OCI-LY1 (cell line): ENCODE results near the gene TIMM13.

Source experiments
- H2AFZ ChIP-seq: fragments of 200-600 bp; sonication (generic), shearing (Covaris generic); 2 replicates; pipeline ENCODE4 v1.6.0; 2014; ENCODE audit warnings: antibody characterized with exemption, mild to moderate bottlenecking, low read length
- H3F3A ChIP-seq: fragments of 200-600 bp; sonication (generic), shearing (Covaris generic); 2 replicates; pipeline ENCODE4 v1.6.0; 2014; ENCODE audit warnings: mild to moderate bottlenecking, antibody characterized with exemption, low read length, moderate library complexity; ENCODE audit not compliant: insufficient read depth
- H3K27ac ChIP-seq: fragments of 200-600 bp; sonication (generic); 2 replicates; pipeline ENCODE4 v1.5.1; 2014; ENCODE audit warnings: low read length, mixed run types, mild to moderate bottlenecking, low read depth; ENCODE audit not compliant: poor library complexity, severe bottlenecking
- H3K27me3 ChIP-seq: fragments of 200-600 bp; sonication (generic); 2 replicates; pipeline ENCODE4 v1.6.0; 2014; ENCODE audit warnings: antibody characterized with exemption, mild to moderate bottlenecking, low read length, moderate library complexity; ENCODE audit not compliant: insufficient read depth
- H3K36me3 ChIP-seq: fragments of 200-600 bp; sonication (generic); 2 replicates; pipeline ENCODE4 v1.6.1; 2014; ENCODE audit warnings: mild to moderate bottlenecking, antibody characterized with exemption, low read length, moderate library complexity, mixed read lengths; ENCODE audit not compliant: insufficient read depth
- H3K4me1 ChIP-seq: fragments of 200-600 bp; sonication (generic); 2 replicates; pipeline ENCODE4 v1.5.1; 2014; ENCODE audit warnings: mild to moderate bottlenecking, low read length, moderate library complexity; ENCODE audit not compliant: insufficient read depth, severe bottlenecking
- H3K4me2 ChIP-seq: fragments of 200-600 bp; sonication (generic), shearing (Covaris generic); 2 replicates; pipeline ENCODE4 v1.6.1; 2014; ENCODE audit warnings: low read length
- H3K4me3 ChIP-seq: fragments of 200-600 bp; sonication (generic); 2 replicates; pipeline ENCODE4 v1.5.1; 2014; ENCODE audit warnings: low read length, low read depth, mild to moderate bottlenecking, mixed read lengths; ENCODE audit not compliant: poor library complexity, severe bottlenecking
- H3K79me2 ChIP-seq: fragments of 200-600 bp; shearing (Covaris generic); 2 replicates; pipeline ENCODE4 v1.6.1; 2016; ENCODE audit warnings: mixed run types, low read length, mixed read lengths; ENCODE audit not compliant: insufficient read depth
- H3K9ac ChIP-seq: fragments of 200-600 bp; sonication (generic), shearing (Covaris generic); 2 replicates; pipeline ENCODE4 v1.6.1; 2014; ENCODE audit warnings: mild to moderate bottlenecking, low read length, mixed read lengths
- H3K9me2 ChIP-seq: fragments of 200-600 bp; sonication (generic), shearing (Covaris generic); 2 replicates; pipeline ENCODE4 v1.6.1; 2014; ENCODE audit warnings: low read depth, mild to moderate bottlenecking, low read length, mixed read lengths
- H3K9me3 ChIP-seq: fragments of 200-600 bp; shearing (Covaris generic); 2 replicates; pipeline ENCODE4 v1.6.1; 2014; ENCODE audit warnings: low read length, mixed read lengths
- H4K20me1 ChIP-seq: fragments of 200-600 bp; sonication (generic), shearing (Covaris generic); 2 replicates; pipeline ENCODE4 v1.6.0; 2016; ENCODE audit warnings: mild to moderate bottlenecking, low read length; ENCODE audit not compliant: insufficient read depth
- EZH2 ChIP-seq: fragments of 200-600 bp; sonication (generic), shearing (Covaris generic); IDR thresholded peaks from 2 replicates; pipeline ENCODE4 v1.8.0; 2017; ENCODE audit warnings: borderline replicate concordance, mixed run types, mild to moderate bottlenecking, antibody characterized with exemption, low read length, moderate library complexity, mixed read lengths
- TF ChIP-seq, protein P1 (sequence below): fragments of 200-600 bp; sonication (generic), shearing (Covaris generic); IDR thresholded peaks from 2 replicates; pipeline ENCODE4 v1.5.1; 2017; ENCODE audit warnings: mild to moderate bottlenecking, antibody characterized with exemption, low read length, moderate library complexity, mixed read lengths

Gene TIMM13

DNA sequence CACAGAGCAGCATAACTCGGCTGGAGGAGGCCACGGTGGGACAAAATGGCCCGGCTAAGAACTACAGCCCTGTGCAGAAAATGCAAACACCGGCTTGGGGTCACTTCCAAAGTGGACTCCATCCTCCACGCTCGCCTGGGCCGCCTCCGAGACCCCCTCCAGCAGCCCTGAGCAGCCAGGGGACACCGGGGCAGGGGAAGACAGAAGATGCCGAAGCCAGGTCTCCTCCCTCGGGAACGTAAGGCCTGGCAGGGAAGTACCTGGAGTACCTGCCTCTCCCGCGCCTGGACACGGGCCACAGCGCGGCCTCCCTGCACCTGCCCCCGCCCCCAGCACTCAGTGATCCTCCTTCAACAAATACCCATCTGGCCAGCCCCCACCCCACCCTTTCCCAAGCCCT is 24.4 kb upstream of the TIMM13 start:
- H3K4me1 ChIP-seq, result peaks cover 36% of the 10 kb centered on the region
- H3K4me2 ChIP-seq, result no peak overlapping the region
- no peaks in the 10 kb centered on the region for H4K20me1 ChIP-seq
- no peak for TF ChIP-seq EZH2
- TF ChIP-seq, protein P1, sequence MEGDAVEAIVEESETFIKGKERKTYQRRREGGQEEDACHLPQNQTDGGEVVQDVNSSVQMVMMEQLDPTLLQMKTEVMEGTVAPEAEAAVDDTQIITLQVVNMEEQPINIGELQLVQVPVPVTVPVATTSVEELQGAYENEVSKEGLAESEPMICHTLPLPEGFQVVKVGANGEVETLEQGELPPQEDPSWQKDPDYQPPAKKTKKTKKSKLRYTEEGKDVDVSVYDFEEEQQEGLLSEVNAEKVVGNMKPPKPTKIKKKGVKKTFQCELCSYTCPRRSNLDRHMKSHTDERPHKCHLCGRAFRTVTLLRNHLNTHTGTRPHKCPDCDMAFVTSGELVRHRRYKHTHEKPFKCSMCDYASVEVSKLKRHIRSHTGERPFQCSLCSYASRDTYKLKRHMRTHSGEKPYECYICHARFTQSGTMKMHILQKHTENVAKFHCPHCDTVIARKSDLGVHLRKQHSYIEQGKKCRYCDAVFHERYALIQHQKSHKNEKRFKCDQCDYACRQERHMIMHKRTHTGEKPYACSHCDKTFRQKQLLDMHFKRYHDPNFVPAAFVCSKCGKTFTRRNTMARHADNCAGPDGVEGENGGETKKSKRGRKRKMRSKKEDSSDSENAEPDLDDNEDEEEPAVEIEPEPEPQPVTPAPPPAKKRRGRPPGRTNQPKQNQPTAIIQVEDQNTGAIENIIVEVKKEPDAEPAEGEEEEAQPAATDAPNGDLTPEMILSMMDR, result no peak
- H3K9ac ChIP-seq, result no peak overlapping the region
- H3K36me3 ChIP-seq, result peaks cover 14% of the 10 kb centered on the region; the same call in 1 of the 2 replicates
- no peaks in the 10 kb centered on the region for H3K9me2 ChIP-seq
- no peak overlapping the region for H2AFZ ChIP-seq
- H3K9me3 ChIP-seq, result no peaks in the 10 kb centered on the region
- H3K27me3 ChIP-seq, result no peaks in the 10 kb centered on the region
- peaks cover 52% of the 10 kb centered on the region for H3K79me2 ChIP-seq
- no peak overlapping the region for H3K4me3 ChIP-seq
- H3K27ac ChIP-seq, result no peak overlapping the region
- H3F3A ChIP-seq, result no peaks in the 10 kb centered on the region

DNA sequence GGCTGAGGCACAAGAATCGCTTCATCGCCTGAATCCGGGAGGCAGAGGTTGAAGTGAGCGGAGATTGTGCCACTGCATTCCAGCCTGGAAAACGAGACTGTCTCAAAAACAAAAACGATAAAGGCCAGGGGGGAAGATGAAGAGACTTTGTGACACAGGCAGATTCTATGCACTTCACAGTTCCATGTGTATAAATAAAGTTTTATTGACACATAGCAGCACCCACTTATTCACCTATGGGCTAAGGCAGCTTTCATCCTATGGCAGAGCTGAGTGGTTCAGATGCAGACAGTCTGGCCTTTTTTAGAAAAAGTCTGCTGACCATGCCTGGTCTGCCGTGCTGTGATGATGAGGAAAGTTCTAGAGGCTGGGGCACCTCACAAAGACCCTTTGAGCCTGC is 23.8 kb upstream of the TIMM13 start:
- H3K27ac ChIP-seq, result no peak overlapping the region
- H4K20me1 ChIP-seq, result no peaks in the 10 kb centered on the region

DNA sequence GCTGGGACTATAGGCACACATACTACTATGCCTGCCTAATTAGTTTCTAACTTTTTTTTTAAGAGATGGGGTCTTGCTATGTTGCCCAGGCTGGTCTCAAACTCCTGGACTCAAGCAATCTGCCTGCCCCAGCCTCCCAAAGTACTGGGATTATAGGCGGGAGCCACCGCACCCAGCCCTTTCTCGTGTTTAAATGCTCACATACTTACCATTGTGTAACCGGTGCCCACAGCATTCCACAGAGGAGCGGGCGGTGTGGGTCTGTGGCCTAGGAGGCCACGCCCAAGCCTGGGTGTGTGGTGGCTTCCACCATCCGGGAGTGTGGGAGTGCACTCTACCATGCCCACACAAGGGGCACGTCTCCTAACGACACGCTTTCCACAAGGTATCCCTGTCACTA is 21.6 kb upstream of the TIMM13 start:
- no peak overlapping the region for H3K4me2 ChIP-seq
- H3K9me3 ChIP-seq, result no peaks in the 10 kb centered on the region
- H3K36me3 ChIP-seq, result peaks cover 27% of the 10 kb centered on the region; the same call in 1 of the 2 replicates
- H3K27ac ChIP-seq, result no peak overlapping the region
- H3K9me2 ChIP-seq, result no peaks in the 10 kb centered on the region
- no peak overlapping the region for H2AFZ ChIP-seq
- H3K27me3 ChIP-seq, result no peaks in the 10 kb centered on the region
- TF ChIP-seq, protein P1, result no peak
- TF ChIP-seq EZH2, result no peak
- H3F3A ChIP-seq, result no peaks in the 10 kb centered on the region
- no peak overlapping the region for H3K9ac ChIP-seq
- no peak overlapping the region for H3K4me3 ChIP-seq
- H3K4me1 ChIP-seq, result peaks cover 27% of the 10 kb centered on the region
- H3K79me2 ChIP-seq, result peaks cover 26% of the 10 kb centered on the region
- no peaks in the 10 kb centered on the region for H4K20me1 ChIP-seq

More for the DNA sequence above, 23.8 kb upstream of the TIMM13 start:
- Histone ChIP-seq H3K4me3 (no peak overlapping the region), H3K27me3 (no peaks in the 10 kb centered on the region), H3K9me3 (no peaks in the 10 kb centered on the region), H3K79me2 (peaks cover 47% of the 10 kb centered on the region), H3K4me2 (no peak overlapping the region), H2AFZ (no peak overlapping the region), H3K4me1 (peaks cover 42% of the 10 kb centered on the region), H3K9ac (no peak overlapping the region), H3K9me2 (no peaks in the 10 kb centered on the region), H3K36me3 (peaks cover 14% of the 10 kb centered on the region; the same call in 1 of the 2 replicates), H3F3A (no peaks in the 10 kb centered on the region)
- TF ChIP-seq EZH2, result no peak
- TF ChIP-seq, protein P1, result no peak
